ENCODE measurements around the gene MYH9. TPM values are rescaled to one million over a fixed set of nuclear protein-coding genes. Genes with fewer than 3 reads are reported as not detected.
"Not testable (repeated sequence)": the region's sequence is repeated elsewhere in the genome, so short reads cannot be mapped to it uniquely, and the experiment has no call there.

Gene MYH9
- total RNA-seq, 1 donor from 2014 or later = 973 TPM

DNA sequence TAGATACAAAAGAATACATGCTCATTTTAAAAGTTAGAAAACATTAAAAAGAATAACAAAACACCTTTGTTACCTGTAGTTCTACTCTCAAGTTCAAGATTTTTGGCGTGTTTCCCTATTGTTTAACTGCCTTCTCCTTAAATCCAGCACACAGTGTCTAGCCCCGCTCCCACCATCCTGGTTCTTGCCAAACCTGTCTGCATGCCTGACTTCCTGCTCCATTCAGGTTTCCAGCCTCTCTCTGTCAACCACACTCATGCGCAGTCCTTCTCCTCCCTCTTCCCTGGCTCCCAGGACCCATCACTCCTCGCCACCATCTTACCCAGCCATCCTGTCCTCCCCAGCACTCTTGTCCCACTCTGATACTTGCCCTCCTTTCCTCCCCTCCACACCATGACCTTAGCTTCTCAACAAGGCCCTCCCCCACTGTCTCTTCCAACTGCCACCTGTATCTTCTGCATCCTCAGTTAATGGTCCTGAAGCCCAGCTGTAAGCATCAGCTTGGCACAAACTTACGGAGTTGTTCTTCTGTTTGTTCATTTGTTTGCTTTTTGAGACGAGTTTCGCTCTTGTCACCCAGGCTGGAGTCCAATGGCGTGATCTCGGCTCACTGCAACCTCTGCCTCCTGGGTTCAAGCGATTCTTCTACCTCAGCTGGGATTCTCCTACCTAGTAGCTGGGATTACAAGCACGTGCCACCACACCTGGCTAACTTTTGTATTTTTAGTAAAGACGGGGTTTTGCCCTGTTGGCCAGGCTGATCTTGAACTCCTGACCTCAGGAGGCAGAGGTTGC is 7.5 kb upstream of the MYH9 start:
- no peak for ATAC-seq
- intact Hi-C loops (cut with DNase I) = loop anchor here (10.0 kb wide), 1 partner anchor 630 kb away; no protein-coding TSS in a partner anchor

DNA sequence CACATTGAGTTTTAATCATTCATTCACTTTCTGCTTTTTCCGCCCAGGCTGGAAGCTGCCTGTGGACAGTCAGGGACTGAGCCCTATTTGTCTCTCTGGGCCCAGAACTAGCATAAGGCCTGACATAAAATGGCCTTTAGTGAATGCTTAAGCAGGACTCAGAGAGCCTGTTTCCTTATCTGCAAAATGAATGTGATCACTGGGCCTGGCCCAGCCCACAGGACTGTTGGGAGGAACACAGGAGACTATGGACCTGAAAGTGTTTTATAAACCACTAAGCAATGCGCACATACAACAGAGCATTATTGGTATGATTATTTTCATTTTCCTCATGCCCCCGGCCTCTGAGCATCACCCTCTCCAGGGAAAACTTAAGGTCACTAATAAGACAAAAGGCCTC is 3.9 kb upstream of the MYH9 start:
- ATAC-seq (no peak), DNase-seq (ENCODE audit: low spot score) (no peak)
- intact Hi-C loops (cut with DNase I) = loop anchor here (1.0 to 10.0 kb wide), 2 partner anchors 35 to 627 kb away; no protein-coding TSS in a partner anchor

More for the DNA sequence above, 7.5 kb upstream of the MYH9 start:
- no peak for DNase-seq (ENCODE audit: low spot score)

DNA sequence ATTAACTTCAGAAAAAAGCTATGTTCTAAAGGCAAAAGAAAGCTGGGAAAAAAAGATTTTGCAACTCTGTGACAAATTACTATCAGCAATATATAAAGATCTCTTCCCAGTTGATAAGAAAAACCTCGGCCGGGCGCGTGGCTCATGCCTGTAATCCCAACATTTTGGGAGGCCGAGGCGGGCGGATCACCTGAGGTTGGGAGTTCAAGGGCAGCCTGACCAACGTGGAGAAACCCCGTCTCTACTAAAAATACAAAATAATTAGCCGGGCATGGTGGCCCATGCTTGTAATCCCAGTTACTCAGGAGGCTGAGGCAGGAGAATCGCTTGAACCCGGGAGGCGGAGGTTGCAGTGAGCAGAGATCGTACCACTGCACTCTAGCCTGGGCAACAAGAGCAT is 1.4 kb upstream of the MYH9 start:
- not testable (repeated sequence) for DNase-seq (ENCODE audit: low spot score); ATAC-seq
- intact Hi-C loops (cut with DNase I) = loop anchor here (5.0 kb wide), 1 partner anchor 47 kb away; no protein-coding TSS in a partner anchor

DNA sequence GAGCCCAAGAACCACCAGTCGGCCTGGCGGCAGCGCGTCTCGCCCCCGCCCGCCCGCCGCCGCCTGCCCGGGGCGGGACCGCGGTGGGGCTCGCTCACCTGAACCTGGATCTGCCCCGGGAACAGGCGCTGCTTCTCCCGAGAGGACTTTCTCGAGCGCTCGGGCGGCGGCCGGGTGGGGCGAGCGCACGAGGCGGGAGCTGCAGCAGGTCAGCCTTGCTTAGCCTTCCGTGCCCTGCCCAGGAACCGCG is 133 bp downstream of the MYH9 start:
- DNase-seq (ENCODE audit: low spot score) = no peak
- ATAC-seq = no peak
- intact Hi-C loops (cut with DNase I) = loop anchor here (5.0 kb wide), 1 partner anchor 45 kb away; no protein-coding TSS in a partner anchor

DNA sequence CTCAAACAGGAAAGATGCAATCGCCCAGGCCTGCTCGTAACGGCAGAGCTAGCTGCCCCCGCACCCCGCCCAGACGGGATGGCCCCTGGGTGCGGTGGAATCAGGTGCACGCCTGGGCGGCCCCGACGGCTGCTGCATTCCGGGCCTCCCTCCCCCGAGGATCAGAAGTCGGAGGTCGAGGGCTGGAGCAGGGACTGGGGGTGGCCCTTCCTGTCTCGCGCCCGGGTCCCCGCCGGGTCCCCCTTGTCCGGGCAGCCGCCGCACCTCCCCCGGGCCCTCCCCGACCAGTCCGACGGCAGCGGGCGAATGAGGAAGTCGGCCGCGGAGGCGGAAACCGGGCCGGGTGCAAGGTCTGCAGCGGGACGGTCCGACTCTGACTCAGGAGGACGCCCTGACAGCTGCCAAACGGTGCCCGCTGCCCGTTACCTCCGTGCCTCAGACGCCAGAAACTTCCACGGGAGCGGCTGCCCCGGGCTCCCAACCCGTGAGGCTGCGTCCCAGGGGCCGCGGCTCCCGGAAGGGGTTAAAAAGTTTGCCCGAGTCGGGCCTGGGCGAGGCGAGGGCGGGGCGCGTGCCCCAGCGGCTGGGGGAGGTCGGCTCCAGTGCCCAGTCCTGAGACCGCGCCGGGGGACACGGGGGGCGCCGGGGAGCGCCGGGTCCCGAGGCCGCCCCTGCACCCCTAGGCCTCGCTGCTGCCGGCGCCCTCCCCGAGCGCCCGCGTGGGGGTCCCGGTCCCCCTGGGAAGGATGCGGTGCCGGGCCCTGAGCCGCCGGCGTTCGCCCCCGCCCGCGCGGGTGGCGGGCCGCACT is 663 bp downstream of the MYH9 start:
- ATAC-seq (no peak), DNase-seq (ENCODE audit: low spot score) (peak; percentile 84)
- intact Hi-C loops (cut with DNase I) = loop anchor here (5.0 kb wide), 1 partner anchor 45 kb away; no protein-coding TSS in a partner anchor

DNA sequence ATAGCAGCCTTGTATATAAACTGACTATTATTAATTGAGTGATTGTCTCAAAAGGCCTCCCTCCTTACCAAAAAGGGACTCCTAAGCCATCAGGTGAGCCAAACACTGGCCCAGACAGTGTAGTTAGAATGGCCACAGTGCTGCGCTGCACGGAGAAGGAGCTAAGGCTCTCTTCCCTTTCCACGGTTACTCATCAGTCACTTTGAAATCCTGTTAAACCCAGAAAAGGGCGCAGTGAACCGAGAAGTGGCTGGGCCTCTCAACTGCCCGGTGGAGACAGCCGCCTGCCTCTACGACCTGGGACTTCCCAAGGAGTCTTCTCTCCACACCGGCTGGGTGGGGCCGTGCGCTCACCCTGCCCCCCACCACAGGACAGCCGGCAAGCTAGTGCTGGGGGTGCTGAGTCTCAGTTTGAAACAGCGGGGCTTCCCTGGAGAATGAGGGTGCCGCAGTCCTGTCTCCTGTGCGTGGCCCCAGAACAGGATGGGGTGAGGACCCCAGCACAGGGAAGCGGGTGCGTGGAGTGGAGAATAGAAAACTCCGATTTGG is 1.3 kb downstream of the MYH9 start:
- peak; percentile 1 for ATAC-seq
- no peak for DNase-seq (ENCODE audit: low spot score)
- intact Hi-C loops (cut with DNase I) = loop anchor here (5.0 kb wide), 1 partner anchor 44 kb away; no protein-coding TSS in a partner anchor

DNA sequence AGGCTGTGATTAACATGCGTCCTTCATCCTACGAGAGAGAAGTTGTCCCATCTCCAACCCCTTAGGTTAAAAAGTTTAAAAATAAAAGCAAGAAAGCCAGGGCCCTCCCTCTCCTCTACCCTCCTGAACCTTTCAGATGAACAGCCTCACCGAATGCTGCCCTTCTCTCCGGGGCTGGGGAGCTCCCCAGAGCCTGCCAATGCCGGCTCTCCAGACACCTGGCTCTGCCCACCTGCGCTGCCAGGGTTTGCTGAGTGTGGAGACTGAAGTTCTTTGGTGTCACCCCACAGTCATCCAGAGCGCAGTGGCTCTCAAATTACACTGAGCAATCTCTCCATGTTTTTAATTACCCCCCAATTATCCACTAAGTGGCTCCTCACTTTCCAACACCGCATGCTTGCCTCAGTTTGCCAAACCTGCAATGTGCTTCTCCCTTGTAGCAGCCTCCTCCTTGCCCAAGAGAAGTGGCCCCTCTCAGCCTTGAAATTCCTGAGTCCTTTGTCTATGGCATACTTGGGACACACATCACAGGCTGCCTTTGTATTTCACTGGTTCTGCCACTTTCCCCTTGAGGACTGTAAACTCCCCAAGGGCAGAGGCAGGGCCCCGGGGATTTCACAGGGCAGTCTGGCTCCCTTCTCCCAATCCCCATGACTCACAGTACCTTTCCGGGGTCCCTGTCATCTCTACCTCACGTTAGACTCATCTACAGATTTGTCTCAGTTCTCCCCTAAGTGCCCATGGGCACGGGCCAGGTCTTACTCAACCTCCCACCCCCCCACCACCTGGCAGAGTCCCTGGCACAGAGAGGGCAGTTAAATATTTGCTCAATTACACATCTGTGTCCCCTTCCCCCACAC is 2.0 kb downstream of the MYH9 start:
- ATAC-seq (no peak), DNase-seq (ENCODE audit: low spot score) (no peak)
- intact Hi-C loops (cut with DNase I) = loop anchor here (5.0 kb wide), 1 partner anchor 43 kb away; no protein-coding TSS in a partner anchor

DNA sequence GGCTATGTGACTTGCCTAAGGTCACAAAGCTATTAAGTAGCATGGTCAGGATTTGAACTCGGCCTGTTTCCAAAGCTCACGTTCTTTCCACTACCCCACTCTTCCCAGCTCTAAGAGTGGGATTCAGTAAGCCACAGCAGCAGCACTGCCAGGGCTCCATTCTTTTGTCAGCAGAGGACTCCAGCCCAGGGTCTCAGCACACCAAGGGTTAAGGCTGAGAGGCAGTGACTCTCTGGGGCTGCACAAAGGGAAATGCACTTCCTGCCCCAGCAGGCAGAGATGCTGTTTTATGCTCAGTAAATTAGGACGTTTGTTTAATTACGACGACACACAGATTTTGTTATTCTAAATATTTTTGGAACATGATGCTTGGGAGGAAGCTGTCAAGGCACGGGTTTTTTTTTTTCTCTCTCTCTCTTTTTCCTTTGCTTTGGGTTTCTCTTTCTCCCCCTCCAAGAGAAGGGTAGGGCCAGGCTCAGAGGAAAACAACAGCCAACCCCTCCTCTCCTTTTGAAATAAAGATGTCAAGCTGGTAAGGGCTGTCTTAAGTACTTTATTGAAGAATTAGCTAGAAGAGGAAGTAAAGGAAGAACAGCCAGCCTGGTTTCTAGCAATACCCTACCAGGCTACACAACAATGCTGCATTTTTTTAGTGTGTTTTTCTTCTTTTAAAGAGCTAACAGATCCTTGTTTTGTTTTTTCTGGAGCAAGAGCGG is 2.8 kb downstream of the MYH9 start:
- no peak for ATAC-seq
- DNase-seq (ENCODE audit: low spot score) = no peak
- intact Hi-C loops (cut with DNase I) = loop anchor here (5.0 kb wide), 1 partner anchor 43 kb away; no protein-coding TSS in a partner anchor

DNA sequence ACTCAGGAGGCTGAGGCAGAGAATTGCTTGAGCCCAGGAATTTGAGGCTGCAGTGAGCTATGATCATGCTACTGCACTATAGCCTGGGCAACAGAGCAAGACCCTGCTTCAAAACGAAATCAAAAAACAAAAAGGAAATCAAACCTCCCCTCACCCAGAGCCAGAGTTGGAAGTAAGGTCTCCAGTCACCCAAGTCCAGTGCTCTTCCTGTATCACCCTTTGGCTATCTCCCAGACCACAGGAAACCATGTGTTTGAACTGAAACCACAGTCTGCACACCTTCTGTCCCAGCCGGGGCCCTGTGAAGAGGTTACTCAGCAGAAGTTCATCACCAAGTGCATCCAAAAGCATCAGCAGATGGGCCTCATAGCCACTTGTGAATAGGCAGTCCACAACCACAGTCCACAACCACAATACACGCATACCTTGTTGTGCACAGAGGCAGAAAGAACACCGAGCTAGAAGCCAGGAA is 4.6 kb downstream of the MYH9 start:
- DNase-seq (ENCODE audit: low spot score) = no peak
- intact Hi-C loops (cut with DNase I) = no loop called here
- no peak for ATAC-seq

DNA sequence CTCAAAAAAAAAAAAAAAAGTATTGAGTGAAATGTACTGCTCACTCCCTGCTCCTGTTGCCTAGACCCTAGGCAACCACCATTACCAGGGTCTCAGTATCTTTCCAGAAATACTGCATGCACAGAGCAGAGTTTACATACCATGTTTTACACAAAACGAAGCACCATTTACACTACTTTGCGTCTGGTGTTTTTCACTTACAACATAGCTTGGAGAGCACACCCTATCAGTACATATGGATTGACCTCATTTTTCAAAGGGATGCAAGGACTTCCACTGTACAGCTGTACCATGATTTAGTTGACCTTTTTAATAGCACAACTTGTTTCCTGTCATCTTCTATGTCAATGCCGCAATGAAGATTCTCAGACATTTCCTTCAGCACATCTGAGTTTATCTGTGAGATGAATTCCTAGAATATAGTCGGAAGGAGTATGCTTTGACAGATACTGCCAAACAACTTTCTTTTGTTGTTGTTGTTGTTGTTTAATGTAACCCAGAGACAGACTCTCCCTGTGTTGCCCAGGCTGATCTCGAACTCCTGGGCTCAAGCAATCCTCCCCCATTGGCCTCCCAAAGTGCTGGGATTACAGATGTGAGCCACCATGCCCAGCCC is 6.1 kb downstream of the MYH9 start:
- intact Hi-C loops (cut with DNase I) = no loop called here
- DNase-seq (ENCODE audit: low spot score) (no peak), ATAC-seq (no peak)

DNA sequence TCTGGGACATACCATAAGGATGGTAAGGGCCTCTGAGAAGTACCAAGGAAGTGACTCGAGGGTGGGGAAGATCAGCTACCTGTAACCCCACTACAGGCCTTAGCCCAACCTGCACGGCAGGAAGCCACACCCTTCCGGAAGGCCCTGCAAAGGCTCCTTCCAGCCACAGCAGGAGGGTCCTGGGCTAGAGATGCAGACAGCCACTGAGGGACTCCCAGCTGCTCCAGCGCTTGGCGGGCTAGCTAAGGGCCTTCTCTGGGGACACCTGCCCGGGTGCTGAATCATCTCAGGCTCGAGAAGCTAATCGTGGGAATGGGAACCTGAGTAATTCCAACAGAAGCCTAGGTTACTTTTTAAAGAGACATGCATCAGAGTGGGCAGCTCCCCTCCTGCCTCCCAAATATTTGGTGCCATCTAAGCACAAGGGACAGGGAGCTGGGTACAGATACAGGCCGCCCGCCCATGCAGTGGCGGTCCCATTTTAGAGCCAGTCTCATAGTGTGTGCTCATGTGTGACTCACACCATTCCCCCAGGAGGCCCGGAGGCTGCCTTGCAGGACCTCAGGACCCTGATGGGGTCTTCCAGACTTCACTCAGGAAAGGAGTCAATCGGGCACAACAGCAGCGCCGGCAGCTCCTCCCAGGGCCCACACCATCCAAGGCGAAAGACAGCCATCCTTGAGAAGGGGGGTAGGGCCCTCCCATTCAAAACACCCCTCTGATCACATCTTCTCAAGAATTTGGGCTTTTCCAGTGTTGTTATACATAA is 8.0 kb downstream of the MYH9 start:
- ATAC-seq (no peak), DNase-seq (ENCODE audit: low spot score) (no peak)
- intact Hi-C loops (cut with DNase I) = no loop called here

DNA sequence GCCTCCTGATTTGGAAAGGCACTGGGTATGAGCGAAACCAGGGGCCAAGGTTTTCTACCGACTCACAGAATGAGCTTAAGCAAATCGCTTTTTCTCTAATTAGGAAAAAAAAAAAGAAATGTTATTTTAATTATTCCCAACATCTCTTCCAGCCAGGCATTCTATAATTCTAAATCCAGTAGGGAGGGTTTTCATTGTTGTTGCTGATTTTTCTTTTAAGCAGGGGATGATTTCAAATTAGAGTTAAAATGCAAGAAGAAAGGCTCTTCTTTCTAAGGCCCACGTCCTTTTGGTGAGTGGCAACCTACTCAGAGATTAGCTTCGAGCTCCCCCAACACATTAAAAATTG is 8.9 kb downstream of the MYH9 start:
- no peak for ATAC-seq
- DNase-seq (ENCODE audit: low spot score) = no peak
- intact Hi-C loops (cut with DNase I) = no loop called here

DNA sequence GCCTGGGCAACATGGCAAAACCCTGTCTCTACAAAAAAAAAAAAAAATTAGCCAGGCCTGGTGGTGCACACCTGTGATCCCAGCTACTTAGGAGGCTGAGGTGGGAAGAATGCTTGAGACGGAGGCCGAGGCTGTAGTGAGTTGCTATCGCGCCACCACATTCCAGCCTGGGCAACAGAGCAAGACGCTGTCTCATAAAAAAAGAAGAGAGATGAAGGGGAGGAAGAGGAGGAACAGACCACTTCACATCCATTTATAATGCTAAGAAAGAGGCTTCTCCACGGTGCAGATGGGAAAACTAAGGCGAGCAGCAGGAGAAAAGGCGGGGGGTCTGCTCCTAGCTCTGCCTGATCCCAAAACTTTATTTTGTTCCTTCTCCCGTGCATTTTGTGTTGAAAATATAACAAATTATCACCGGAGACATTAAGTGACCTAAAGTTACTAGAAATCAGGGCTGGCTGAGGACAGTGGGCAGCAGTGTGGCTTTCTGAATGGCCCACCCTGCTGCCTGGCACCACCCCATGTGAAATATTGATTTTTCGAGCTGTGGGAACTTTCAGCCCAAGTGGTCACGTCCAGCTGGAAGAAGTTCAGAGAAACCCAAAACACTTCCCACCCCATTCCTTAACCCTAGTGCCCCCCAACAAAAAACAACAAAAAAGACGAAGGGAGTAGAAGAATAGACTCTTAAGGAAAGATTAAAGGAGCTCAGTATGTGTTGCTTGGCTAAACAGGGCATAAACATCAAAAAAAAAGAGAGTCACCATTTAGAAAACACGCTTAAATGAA is 9.5 kb downstream of the MYH9 start:
- intact Hi-C loops (cut with DNase I) = no loop called here
- ATAC-seq (peak; percentile 64), DNase-seq (ENCODE audit: low spot score) (no peak)

DNA sequence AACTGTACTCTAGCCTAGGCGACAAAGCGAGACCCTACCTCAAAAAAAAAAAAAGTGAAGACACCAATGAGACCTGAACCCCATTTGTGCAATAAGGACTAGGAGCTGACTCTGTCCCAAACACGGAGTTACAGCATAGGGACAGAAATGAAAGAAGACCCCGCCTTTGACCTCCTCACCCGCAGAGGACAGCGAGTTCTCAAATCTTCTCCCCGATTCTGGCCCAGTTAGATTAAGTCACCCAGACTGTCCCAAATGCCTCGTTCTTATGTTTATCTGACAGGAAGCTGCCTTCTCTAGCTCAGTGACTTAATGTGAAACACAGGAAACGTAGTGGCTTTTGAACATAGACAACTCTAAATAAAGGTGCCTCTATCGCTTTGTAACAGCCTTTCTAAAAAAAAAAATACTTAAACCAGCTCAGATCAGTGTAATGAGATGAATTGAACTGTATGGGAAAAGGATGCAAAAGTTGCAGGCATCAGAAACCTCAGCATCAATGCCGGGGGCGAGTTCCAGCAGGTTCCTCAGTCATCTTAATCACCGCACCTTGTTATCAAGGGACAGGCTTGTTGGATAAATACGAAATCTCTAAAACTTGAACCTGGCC is 10.6 kb downstream of the MYH9 start:
- DNase-seq (ENCODE audit: low spot score) = no peak
- intact Hi-C loops (cut with DNase I) = no loop called here
- no peak for ATAC-seq

DNA sequence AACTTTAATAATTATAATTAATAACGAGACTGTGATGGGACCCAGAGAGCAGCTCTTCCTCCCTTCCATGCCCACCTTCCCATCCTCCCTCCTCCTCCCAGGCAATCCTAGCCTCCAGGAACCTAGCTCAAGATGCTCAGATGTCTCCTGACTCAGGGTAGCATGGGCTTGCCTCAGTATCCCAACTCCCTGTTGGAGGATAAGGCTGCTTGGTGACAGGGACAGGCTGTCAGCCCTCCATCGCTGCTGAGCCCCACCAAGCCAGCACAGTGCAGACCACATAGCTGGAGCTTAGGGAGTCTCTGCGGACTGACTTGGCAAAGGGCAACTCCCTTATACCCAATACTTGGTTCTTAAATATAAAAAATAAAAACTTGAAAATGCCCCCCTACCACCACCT is 11.5 kb downstream of the MYH9 start:
- ATAC-seq = no peak
- DNase-seq (ENCODE audit: low spot score) = no peak
- intact Hi-C loops (cut with DNase I) = no loop called here

Measured in sciatic nerve (tissue), 2 donors.